K562 (cell line): Measurements from ENCODE around the gene PIGV. TPM values are rescaled to one million over a fixed set of nuclear protein-coding genes. Genes with fewer than 3 reads are reported as not detected.
A peak's percentile ranks its signal among the peaks of the same experiment; 100 is the strongest.

Experiments
- FOXP1 ChIP-seq: sonication (generic); formaldehyde crosslinking; IDR thresholded peaks from 2 replicates; pipeline ENCODE4 v1.8.0; 2022; ENCODE audit warnings: mild to moderate bottlenecking, missing genetic modification reagents
- HMG20A ChIP-seq: fragments of 450-650 bp; formaldehyde crosslinking; conservative IDR thresholded peaks from 2 replicates; pipeline ENCODE4 v1.4.0; 2020; ENCODE audit warnings: mild to moderate bottlenecking, mixed read lengths
- JUND ChIP-seq, 2 experiments: IDR thresholded peaks; 2 replicates in 1 of 2; 3 replicates in 1 of 2; pipeline ENCODE4 v1.6.1; 2011; ENCODE audit warnings: borderline replicate concordance in 2 of 2, low read depth in 2 of 2, low read length in 2 of 2, improper control_type of control experiment in 1 of 2, missing biosample characterization in 1 of 2, missing genetic modification characterization in 1 of 2, missing genetic modification reagents in 1 of 2
- MIER1 ChIP-seq: fragments of 450-650 bp; IDR thresholded peaks from 2 replicates; pipeline ENCODE4 v1.6.1; 2016; ENCODE audit warnings: antibody characterized with exemption, mild to moderate bottlenecking, low read depth
- PCBP2 ChIP-seq: fragments of 200-400 bp; formaldehyde crosslinking; IDR thresholded peaks from 2 replicates; pipeline ENCODE4 v1.6.1; 2018; ENCODE audit warnings: low read length, low read depth, mild to moderate bottlenecking, moderate library complexity; ENCODE audit not compliant: poor library complexity, severe bottlenecking
- POLR2B ChIP-seq: fragments of 450-650 bp; IDR thresholded peaks from 2 replicates; pipeline ENCODE4 v1.6.1; 2018; ENCODE audit warnings: low read depth; ENCODE audit not compliant: partially characterized antibody
- TEAD1 ChIP-seq, 2 experiments: fragments of 450-650 bp in 1 of 2; sonication (generic) in 1 of 2; formaldehyde crosslinking; IDR thresholded peaks; 2 replicates each; pipeline versions ENCODE4 v1.4.0 to v1.8.0; 2020 to 2022; ENCODE audit warnings: mild to moderate bottlenecking in 2 of 2, missing genetic modification reagents in 1 of 2
- ZNF140 ChIP-seq: fragments of 250-450 bp; sonication (Bioruptor Pico); IDR thresholded peaks from 2 replicates; pipeline ENCODE4 v1.8.0; 2021; ENCODE audit warnings: moderate library complexity, mild to moderate bottlenecking, inconsistent platforms
- ZNF354B ChIP-seq: fragments of 250-450 bp; sonication (Bioruptor Pico); IDR thresholded peaks from 2 replicates; pipeline ENCODE4 v1.4.0; 2020
- ZNF551 ChIP-seq: fragments of 250-450 bp; sonication (Bioruptor Pico); IDR thresholded peaks from 2 replicates; pipeline ENCODE4 v1.5.0; 2021; ENCODE audit warnings: mild to moderate bottlenecking, moderate library complexity
- ZNF717 ChIP-seq: fragments of 250-450 bp; sonication (Bioruptor Pico); IDR thresholded peaks from 2 replicates; pipeline ENCODE4 v1.5.0; 2021
- polyA plus RNA-seq, 8 experiments: library from polyadenylated mRNA; depleted of rRNA in 4 of 8; stranded (reverse) in 5 of 8; unstranded in 3 of 8; fragments of >200 nt; fragmentation: Nextera tagmentation in 2 of 8; fragmentation: Illumina TruSeq in 1 of 8; extraction: Ambion mirVana in 2 of 8; extraction: Trizol in 1 of 8; gene quantifications; 2 replicates each; pipeline versions ENCODE4 v1.2.1 to v1.2.3, GENCODE V29; 2011 to 2014; ENCODE audit warnings: inconsistent platforms in 1 of 8, missing spikeins in 1 of 8
- total RNA-seq, 7 experiments: library from RNA; depleted of rRNA in 6 of 7; stranded (reverse); fragments of >200 nt in 6 of 7; fragmentation: Illumina TruSeq in 2 of 7; extraction: Trizol in 2 of 7; gene quantifications; 2 replicates each; pipeline versions ENCODE4 v1.2.1 to v1.2.3, GENCODE V29; 2011 to 2021; ENCODE audit warnings: low replicate concordance in 1 of 7
- TF ChIP-seq, protein P1 (sequence below): sonication (generic); formaldehyde crosslinking; IDR thresholded peaks from 2 replicates; pipeline ENCODE4 v1.8.0; 2022; ENCODE audit warnings: mild to moderate bottlenecking, missing genetic modification reagents
- TF ChIP-seq, protein P2 (sequence below): fragments of 250-450 bp; sonication (Bioruptor Pico); IDR thresholded peaks from 2 replicates; pipeline ENCODE4 v1.4.0; 2020; ENCODE audit warnings: mild to moderate bottlenecking, moderate library complexity
- TF ChIP-seq, protein P3 (sequence below): fragments of 250-450 bp; sonication (Bioruptor Pico); IDR thresholded peaks from 2 replicates; pipeline ENCODE4 v1.5.0; 2021
- TF ChIP-seq, protein P4 (sequence below): fragments of 450-650 bp; formaldehyde crosslinking; IDR thresholded peaks from 2 replicates; pipeline ENCODE4 v1.4.0; 2020; ENCODE audit warnings: mild to moderate bottlenecking, mixed read lengths
- TF ChIP-seq, protein P5 (sequence below), 3 experiments: fragments of 200-800 bp in 1 of 3; sonication (Bioruptor generic) in 1 of 3; sonication (generic) in 1 of 3; formaldehyde crosslinking in 1 of 3; IDR thresholded peaks; 2 replicates each; pipeline versions ENCODE4 v1.6.1 to v1.8.0; 2016 to 2022; ENCODE audit warnings: mild to moderate bottlenecking in 2 of 3, missing compliant biosample characterization in 2 of 3, missing genetic modification characterization in 2 of 3, missing genetic modification reagents in 1 of 3

The PIGV gene
- total and polyA plus RNA-seq, 9 of the 15 experiments (the other 6 are each of a cell fraction or from before 2014, with no cell fraction given), result 8.4 to 21.8 (median 11.7) TPM

DNA sequence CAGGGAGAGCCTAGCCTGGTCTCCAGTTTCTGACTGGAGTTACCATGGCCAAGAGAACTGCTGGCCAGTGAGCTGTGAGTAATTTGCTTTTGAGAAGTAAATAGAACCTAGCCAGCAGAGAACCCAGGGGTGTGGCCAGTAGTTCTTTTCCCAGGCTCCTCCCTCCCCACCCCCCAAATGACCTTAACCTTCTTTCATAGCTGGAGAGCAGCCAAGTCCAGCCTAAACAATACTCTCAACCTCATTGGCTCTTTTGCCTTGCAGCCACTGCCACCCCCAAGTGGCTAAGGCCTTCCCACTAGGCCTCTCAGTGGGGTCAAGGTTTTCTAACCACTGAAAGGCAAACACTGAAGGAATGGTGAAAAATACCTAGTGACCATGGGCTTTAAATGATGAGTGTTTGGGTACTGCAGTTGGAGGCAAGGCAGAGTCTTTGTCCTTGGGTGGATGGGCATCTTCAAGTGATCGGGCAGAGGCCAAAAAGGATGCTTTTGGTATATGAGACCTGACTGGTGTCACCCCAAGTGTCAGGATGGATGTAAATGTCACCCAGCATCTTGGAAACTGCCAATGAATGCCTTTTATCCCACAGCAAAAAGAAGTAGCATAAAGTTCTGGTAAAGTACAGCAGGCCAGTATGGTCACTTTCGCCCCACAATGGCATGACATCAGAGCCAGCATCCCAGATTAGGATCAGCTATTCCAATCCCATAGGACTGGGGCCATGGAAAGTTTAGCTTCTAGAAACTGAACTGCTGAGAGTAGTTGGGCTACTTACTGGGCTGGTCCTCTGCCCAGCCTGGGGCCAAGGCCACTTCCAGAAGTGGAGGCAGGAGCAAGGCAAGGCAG lies 3.5 kb upstream of the PIGV start (continued):
- 0 out of 2 replicates have a peak, but pooled peaks have one; percentile 58 for TF ChIP-seq JUND (IDR thresholded peaks at IDR 0.05; ENCODE audit: borderline replicate concordance, low read depth, low read length)
- peak; percentile 47; the same call in 2 of the 3 replicates for TF ChIP-seq JUND (tag; IDR thresholded peaks at IDR 0.05; ENCODE audit: borderline replicate concordance, low read depth, low read length)
- TF ChIP-seq ZNF354B, result no peak
- TF ChIP-seq ZNF140 (CRISPR knock-in tag), result no peak
- TF ChIP-seq, protein P1, sequence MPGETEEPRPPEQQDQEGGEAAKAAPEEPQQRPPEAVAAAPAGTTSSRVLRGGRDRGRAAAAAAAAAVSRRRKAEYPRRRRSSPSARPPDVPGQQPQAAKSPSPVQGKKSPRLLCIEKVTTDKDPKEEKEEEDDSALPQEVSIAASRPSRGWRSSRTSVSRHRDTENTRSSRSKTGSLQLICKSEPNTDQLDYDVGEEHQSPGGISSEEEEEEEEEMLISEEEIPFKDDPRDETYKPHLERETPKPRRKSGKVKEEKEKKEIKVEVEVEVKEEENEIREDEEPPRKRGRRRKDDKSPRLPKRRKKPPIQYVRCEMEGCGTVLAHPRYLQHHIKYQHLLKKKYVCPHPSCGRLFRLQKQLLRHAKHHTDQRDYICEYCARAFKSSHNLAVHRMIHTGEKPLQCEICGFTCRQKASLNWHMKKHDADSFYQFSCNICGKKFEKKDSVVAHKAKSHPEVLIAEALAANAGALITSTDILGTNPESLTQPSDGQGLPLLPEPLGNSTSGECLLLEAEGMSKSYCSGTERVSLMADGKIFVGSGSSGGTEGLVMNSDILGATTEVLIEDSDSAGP, result peak; percentile 38; the same call in 1 of the 2 replicates
- no peak for TF ChIP-seq MIER1
- TF ChIP-seq, protein P2, sequence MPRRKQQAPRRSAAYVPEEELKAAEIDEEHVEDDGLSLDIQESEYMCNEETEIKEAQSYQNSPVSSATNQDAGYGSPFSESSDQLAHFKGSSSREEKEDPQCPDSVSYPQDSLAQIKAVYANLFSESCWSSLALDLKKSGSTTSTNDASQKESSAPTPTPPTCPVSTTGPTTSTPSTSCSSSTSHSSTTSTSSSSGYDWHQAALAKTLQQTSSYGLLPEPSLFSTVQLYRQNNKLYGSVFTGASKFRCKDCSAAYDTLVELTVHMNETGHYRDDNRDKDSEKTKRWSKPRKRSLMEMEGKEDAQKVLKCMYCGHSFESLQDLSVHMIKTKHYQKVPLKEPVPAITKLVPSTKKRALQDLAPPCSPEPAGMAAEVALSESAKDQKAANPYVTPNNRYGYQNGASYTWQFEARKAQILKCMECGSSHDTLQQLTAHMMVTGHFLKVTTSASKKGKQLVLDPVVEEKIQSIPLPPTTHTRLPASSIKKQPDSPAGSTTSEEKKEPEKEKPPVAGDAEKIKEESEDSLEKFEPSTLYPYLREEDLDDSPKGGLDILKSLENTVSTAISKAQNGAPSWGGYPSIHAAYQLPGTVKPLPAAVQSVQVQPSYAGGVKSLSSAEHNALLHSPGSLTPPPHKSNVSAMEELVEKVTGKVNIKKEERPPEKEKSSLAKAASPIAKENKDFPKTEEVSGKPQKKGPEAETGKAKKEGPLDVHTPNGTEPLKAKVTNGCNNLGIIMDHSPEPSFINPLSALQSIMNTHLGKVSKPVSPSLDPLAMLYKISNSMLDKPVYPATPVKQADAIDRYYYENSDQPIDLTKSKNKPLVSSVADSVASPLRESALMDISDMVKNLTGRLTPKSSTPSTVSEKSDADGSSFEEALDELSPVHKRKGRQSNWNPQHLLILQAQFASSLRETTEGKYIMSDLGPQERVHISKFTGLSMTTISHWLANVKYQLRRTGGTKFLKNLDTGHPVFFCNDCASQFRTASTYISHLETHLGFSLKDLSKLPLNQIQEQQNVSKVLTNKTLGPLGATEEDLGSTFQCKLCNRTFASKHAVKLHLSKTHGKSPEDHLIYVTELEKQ, result no peak
- no peak for TF ChIP-seq POLR2B
- 0 out of 2 replicates have a peak, but pooled peaks have one; percentile 40 for TF ChIP-seq ZNF717 (CRISPR knock-in tag)
- TF ChIP-seq, protein P3, sequence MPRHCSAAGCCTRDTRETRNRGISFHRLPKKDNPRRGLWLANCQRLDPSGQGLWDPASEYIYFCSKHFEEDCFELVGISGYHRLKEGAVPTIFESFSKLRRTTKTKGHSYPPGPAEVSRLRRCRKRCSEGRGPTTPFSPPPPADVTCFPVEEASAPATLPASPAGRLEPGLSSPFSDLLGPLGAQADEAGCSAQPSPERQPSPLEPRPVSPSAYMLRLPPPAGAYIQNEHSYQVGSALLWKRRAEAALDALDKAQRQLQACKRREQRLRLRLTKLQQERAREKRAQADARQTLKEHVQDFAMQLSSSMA (CRISPR knock-in tag), result 0 out of 2 replicates have a peak, but pooled peaks have one; percentile 36
- TF ChIP-seq ZNF551 (CRISPR knock-in tag), result 0 out of 2 replicates have a peak, but pooled peaks have one; percentile 55
- TF ChIP-seq, protein P4, sequence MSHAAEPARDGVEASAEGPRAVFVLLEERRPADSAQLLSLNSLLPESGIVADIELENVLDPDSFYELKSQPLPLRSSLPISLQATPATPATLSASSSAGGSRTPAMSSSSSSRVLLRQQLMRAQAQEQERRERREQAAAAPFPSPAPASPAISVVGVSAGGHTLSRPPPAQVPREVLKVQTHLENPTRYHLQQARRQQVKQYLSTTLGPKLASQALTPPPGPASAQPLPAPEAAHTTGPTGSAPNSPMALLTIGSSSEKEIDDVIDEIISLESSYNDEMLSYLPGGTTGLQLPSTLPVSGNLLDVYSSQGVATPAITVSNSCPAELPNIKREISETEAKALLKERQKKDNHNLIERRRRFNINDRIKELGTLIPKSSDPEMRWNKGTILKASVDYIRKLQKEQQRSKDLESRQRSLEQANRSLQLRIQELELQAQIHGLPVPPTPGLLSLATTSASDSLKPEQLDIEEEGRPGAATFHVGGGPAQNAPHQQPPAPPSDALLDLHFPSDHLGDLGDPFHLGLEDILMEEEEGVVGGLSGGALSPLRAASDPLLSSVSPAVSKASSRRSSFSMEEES (CRISPR knock-in tag), result no peak
- TF ChIP-seq, protein P5, sequence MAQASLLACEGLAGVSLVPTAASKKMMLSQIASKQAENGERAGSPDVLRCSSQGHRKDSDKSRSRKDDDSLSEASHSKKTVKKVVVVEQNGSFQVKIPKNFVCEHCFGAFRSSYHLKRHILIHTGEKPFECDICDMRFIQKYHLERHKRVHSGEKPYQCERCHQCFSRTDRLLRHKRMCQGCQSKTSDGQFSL (CRISPR knock-in tag; IDR thresholded peaks at IDR 0.05), result 0 out of 2 replicates have a peak, but pooled peaks have one; percentile 70
- TF ChIP-seq, protein P5 (tag; IDR thresholded peaks at IDR 0.05), result peak in 1 of 2 experiments; percentile 47; a peak in 1 of 4 replicates
- TF ChIP-seq HMG20A (CRISPR knock-in tag), result no peak
- TF ChIP-seq TEAD1 (CRISPR knock-in tag; IDR thresholded peaks at IDR 0.05), result 0 out of 4 replicates have a peak, but pooled peaks of 1 of the 2 experiments have one; percentile 28
- TF ChIP-seq FOXP1 (CRISPR knock-in tag), result no peak
- TF ChIP-seq PCBP2, result no peak
